Muscle of leg (tissue), 11 donors: ENCODE data around the gene IFT43. TPM values are rescaled to one million over a fixed set of nuclear protein-coding genes. Genes with fewer than 3 reads are reported as not detected.
A peak's percentile ranks its signal among the peaks of the same experiment; 100 is the strongest.

Experiments
- DNase-seq: peaks from one replicate; pipeline ENCODE4 v3.0.0; 2013
- H3K27ac ChIP-seq: one replicate; pipeline ENCODE4 v1.5.1; 2013; ENCODE audit warnings: mild to moderate bottlenecking, low read length, control low read depth
- H3K27me3 ChIP-seq: one replicate; pipeline ENCODE4 v1.6.1; 2013; ENCODE audit warnings: low read length; ENCODE audit not compliant: control insufficient read depth, insufficient read depth
- H3K36me3 ChIP-seq: one replicate; pipeline ENCODE4 v1.6.1; 2013; ENCODE audit warnings: low read length; ENCODE audit not compliant: control insufficient read depth, insufficient read depth
- H3K4me1 ChIP-seq: one replicate; pipeline ENCODE4 v1.6.1; 2013; ENCODE audit warnings: low read length; ENCODE audit not compliant: control insufficient read depth, insufficient read depth
- H3K4me3 ChIP-seq: one replicate; pipeline ENCODE4 v1.5.1; 2013; ENCODE audit warnings: low read length, control low read depth
- H3K9me3 ChIP-seq: replicated peaks from 2 replicates; pipeline ENCODE4 v1.6.1; 2013; ENCODE audit warnings: low read depth, low read length; ENCODE audit not compliant: control insufficient read depth
- WGBS: methylation state at CpG from one replicate; pipeline ENCODE4 v1.1.5; 2013; ENCODE audit warnings: missing lambda C conversion rate; ENCODE audit not compliant: insufficient coverage; 5-methylcytosine and 5-hydroxymethylcytosine counted together
- polyA plus RNA-seq, 8 donors: library from polyadenylated mRNA; unstranded; fragments of 120-200 nt; gene quantifications; one replicate each; pipeline versions ENCODE4 v1.2.1 to v1.2.3, GENCODE V29; 2013; ENCODE audit warnings: inconsistent platforms in 1 of 8, low replicate concordance in 1 of 8; ENCODE audit not compliant: insufficient read length in 8 of 8, insufficient read depth in 1 of 8
- total RNA-seq: library from RNA; stranded (reverse); fragments of 120-200 nt; gene quantifications from one replicate; pipeline ENCODE4 v1.2.4, GENCODE V29; 2013

IFT43 gene
- total and polyA plus RNA-seq, 9 donors, result 22.6 to 32.3 (median 27.8) TPM

DNA sequence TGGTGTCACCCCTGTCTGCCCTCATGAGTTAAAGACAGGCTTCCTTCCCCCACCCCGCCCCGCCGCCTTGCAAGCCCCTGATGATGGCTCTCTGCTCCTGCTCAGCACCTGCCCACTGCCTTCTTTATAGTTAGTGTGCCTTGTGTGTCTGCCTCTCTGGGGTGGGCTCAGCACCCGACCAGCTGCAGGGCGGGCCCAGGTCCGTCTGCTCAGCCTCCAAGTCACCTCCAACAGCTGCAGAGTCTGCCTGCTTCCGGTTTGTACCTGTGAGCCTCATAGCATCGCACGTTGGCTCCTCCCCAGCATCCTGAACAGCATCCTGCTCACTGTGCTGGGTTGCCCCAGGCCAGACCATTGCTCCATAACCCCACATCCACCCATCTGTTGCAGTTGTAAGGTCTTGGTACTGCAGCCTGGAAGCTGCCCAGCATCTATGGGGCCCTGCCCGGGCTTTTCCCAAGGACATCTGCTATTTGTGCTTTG, 7.3 kb upstream of the IFT43 start:
- no peak overlapping the region for H3K27ac ChIP-seq
- H3K9me3 ChIP-seq, result no peaks in the 10 kb centered on the region
- 23% methylated on average over 7 of the region's 10 CpGs for WGBS
- no peaks in the 10 kb centered on the region for H3K27me3 ChIP-seq
- DNase-seq, result peak; percentile 22
- peaks cover 39% of the 10 kb centered on the region for H3K4me1 ChIP-seq
- H3K36me3 ChIP-seq, result no peaks in the 10 kb centered on the region
- peak overlapping the region; percentile 56 for H3K4me3 ChIP-seq

DNA sequence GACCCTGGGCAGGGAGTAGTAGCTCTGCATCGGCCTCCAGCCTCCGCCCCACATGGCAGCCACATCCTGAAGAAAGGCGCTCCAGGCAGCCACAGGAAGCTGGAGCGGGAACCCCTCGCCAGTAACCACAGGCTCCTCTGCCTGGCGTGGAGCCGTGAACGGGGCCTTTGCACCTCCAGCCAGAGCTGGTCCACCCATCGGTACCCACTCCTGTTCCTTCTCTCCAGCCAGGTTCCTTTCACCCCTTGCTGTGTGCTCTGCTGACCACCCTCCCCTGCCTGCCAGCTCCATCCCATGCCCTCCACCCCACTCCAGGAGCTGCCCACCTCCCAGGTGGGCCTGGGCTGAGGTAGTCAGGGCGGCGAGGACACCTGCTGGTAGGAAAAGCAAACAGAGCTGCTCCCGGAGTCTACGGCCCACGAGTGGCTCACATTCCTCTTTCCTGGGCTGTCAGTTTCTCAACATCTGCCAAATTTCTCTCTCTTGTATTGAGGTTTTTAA, 6.4 kb upstream of the IFT43 start:
- WGBS, result 41% methylated on average over 9 of the region's 14 CpGs
- Histone ChIP-seq H3K4me1 (peaks cover 39% of the 10 kb centered on the region), H3K9me3 (no peaks in the 10 kb centered on the region), H3K27me3 (no peaks in the 10 kb centered on the region), H3K4me3 (peak overlapping the region; percentile 56), H3K27ac (peak overlapping the region; percentile 97), H3K36me3 (no peaks in the 10 kb centered on the region)
- DNase-seq, result peak; percentile 70

- H3K27ac ChIP-seq, result peak overlapping the region; percentile 97
- no peaks in the 10 kb centered on the region for H3K36me3 ChIP-seq
- H3K27me3 ChIP-seq, result no peaks in the 10 kb centered on the region
- peak overlapping the region; percentile 56 for H3K4me3 ChIP-seq
- peak; percentile 76 for DNase-seq
- H3K9me3 ChIP-seq, result no peaks in the 10 kb centered on the region
- H3K4me1 ChIP-seq, result peaks cover 43% of the 10 kb centered on the region
- WGBS, result 28% methylated on average over 5 of the region's 27 CpGs
Observed at GRCh38 chr14:75979648-75980565, 5.7 kb upstream of the IFT43 start.

GRCh38 chr14:75980856-75981255, 4.7 kb upstream of the IFT43 start:
- H3K27ac ChIP-seq, result peak overlapping the region; percentile 97
- no peaks in the 10 kb centered on the region for H3K9me3 ChIP-seq
- no peaks in the 10 kb centered on the region for H3K36me3 ChIP-seq
- 16% methylated on average over 8 of the region's 8 CpGs for WGBS
- no peaks in the 10 kb centered on the region for H3K27me3 ChIP-seq
- peak overlapping the region; percentile 56 for H3K4me3 ChIP-seq
- H3K4me1 ChIP-seq, result peaks cover 47% of the 10 kb centered on the region
- peak; percentile 77 for DNase-seq

DNA sequence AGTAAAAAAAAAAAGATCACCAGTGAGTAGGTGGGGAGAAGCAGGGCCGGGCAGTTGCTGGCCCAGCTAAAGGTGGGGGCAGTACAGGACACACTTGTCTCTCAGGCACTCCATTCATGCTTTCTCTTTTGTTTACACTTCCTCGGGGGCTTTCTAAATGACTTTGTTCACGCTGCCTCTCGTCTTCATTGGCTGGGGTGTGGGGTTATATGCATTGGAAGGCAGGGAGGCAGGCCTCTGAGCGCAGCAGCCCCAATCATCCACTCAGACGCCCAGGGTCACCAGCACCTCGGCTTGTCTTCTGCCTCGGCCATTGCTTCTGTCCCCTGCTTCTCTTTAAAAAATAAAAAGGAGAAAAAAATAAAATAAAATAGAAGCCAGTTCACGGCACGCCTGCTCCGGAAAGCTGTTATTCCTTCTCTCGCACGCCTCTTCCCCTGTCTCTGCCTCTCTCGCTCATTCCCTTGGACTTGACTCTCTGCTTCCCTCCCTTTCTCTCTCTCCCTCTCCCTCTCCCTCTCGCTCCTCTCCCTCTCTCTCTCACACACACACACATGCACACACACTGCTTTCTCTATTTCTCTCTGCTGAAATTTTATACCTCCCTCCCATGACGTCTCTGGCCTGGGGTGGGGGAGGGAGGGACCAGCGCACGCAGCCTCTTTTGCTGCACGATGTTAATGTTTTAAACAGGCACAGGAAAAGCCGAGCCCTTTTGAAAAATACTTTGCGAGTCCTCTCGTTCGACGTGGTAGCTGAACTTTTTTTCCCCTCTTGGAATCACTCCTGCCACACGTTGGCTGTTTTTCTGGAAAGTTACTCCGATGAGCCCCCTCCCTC, 3.9 kb upstream of the IFT43 start, which contains the start of gene TGFB3:
Gene TGFB3 (minus strand): TSS at position 570 of the 840 bp plus-strand sequence. CDS start 1,102 bp downstream, outside the sequence.
- peak within 1 kb of the TSS; percentile 97 for H3K27ac ChIP-seq
- whole genome bisulfite sequencing, result 0% methylated on average over 15 of the region's 26 CpGs
- peak within 1 kb of the TSS; percentile 56 for H3K4me3 ChIP-seq
- no peaks in the 10 kb centered on the region for H3K9me3 ChIP-seq
- no peaks in the 10 kb centered on the region for H3K36me3 ChIP-seq
- peaks cover 51% of the 10 kb centered on the region for H3K4me1 ChIP-seq
- no peaks in the 10 kb centered on the region for H3K27me3 ChIP-seq
- peak; percentile 99 for DNase-seq

DNA sequence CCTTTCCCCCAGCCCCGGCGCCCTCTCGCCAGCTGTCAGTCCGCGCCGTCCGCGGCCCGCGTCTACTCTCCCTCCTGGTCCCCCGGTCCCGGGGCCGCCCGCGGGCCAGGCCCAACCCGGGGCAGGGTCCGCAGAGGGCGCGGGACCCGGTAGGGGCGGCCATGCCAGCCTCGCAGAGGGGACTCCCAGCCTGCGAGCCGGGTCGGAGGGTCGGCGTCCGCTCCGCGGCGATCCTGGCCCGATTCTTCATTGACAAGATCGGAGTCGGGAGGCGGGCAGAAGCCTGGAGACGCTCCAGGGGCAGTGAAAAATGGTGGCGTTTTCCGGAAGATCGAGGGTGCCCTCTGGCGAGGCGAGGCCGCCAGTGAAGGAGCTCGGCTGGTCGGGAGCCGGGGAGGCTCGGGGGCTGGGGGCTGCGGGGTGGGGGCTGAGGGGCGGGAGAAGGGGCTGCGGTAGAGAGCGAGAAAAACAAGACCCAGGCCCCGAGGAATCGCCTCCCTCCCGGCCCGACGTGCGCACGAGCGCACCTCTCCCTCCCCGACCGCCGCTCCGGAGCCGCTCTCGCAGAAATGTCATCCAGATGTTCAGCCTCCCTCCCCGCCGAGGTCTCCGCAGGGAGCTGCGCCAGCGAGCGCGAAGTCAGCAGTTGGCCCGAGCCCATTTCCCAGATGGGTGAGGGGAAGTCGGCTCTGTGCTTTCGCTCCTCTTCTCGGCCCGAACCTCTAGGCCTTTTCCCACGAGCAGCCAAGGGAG, 3.1 kb upstream of the IFT43 start:
- H3K27ac ChIP-seq, result peak overlapping the region; percentile 97
- WGBS, result under 1% methylated on average over 36 of the region's 77 CpGs
- peak; percentile 94 for DNase-seq
- no peaks in the 10 kb centered on the region for H3K36me3 ChIP-seq
- H3K4me1 ChIP-seq, result peaks cover 53% of the 10 kb centered on the region
- no peaks in the 10 kb centered on the region for H3K27me3 ChIP-seq
- H3K4me3 ChIP-seq, result peak overlapping the region; percentile 56
- no peaks in the 10 kb centered on the region for H3K9me3 ChIP-seq

DNA sequence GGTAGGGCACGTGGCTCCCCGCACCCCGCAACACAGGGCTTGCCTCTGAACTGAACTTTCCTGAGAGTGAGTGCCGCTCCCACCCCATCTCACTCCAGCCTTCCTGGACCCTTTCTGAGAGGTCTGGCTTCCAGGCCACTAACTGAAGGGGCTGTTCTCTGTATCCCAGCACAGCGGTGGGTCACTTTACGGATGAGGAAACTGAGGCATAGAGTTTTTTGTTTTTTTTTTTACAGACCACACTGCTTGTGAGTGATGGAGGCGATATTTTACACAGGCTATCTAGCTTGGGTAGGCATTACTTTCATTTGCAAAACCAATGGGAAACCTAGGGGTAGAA, 2.6 kb upstream of the IFT43 start:
- H3K36me3 ChIP-seq, result no peaks in the 10 kb centered on the region
- H3K27ac ChIP-seq, result peak overlapping the region; percentile 97
- H3K4me3 ChIP-seq, result peak overlapping the region; percentile 56
- peaks cover 52% of the 10 kb centered on the region for H3K4me1 ChIP-seq
- H3K27me3 ChIP-seq, result no peaks in the 10 kb centered on the region
- no peaks in the 10 kb centered on the region for H3K9me3 ChIP-seq
- DNase-seq, result no peak
- 10% methylated on average over 3 of the region's 7 CpGs for WGBS

GRCh38 chr14:75984674-75985073, 889 bp upstream of the IFT43 start:
- Histone ChIP-seq H3K4me1 (peaks cover 40% of the 10 kb centered on the region), H3K4me3 (no peak overlapping the region), H3K27me3 (no peaks in the 10 kb centered on the region), H3K27ac (peak overlapping the region; percentile 9), H3K36me3 (peaks cover 8% of the 10 kb centered on the region), H3K9me3 (no peaks in the 10 kb centered on the region)
- 83% methylated on average over 1 of the region's 2 CpGs for WGBS
- peak; percentile 33 for DNase-seq

DNA sequence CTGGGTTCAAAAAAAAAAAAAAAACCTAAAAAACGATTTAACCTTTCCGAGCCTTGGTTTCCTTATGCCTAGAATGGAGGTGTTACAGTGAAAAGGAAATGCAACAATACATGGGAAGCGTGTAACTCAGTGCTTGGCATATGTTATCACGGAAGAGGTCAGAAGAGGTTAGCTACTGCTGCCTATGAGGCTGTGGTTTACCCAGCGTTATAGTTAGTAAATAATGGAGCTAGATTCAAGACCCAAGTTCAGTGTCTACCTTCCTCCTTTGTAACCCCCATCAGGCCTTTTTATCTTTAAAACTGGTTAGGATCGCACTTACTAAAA, 839 bp downstream of the IFT43 start:
- Histone ChIP-seq H3K36me3 (peaks cover 21% of the 10 kb centered on the region), H3K4me3 (peak overlapping the region; percentile 92), H3K4me1 (peaks cover 26% of the 10 kb centered on the region), H3K27ac (peak overlapping the region; percentile 95), H3K9me3 (no peaks in the 10 kb centered on the region), H3K27me3 (no peaks in the 10 kb centered on the region)
- 7% methylated on average over 2 of the region's 6 CpGs for WGBS
- DNase-seq, result no peak
